GM12891 (cell line): ENCODE data around the gene WDFY1.
"Not testable (repeated sequence)": the region's sequence is repeated elsewhere in the genome, so short reads cannot be mapped to it uniquely, and the experiment has no call there.

ENCODE experiments used
- PAX5 ChIP-seq: IDR thresholded peaks from 2 replicates; pipeline ENCODE4 v1.6.1; 2011; ENCODE audit warnings: low read length, moderate library complexity, mild to moderate bottlenecking; ENCODE audit not compliant: insufficient read depth, severe bottlenecking
- POLR2A ChIP-seq: IDR thresholded peaks from 2 replicates; pipeline ENCODE4 v1.6.1; 2011; ENCODE audit warnings: low read depth, low read length, control low read depth
- POLR2AphosphoS5 ChIP-seq: IDR thresholded peaks from 2 replicates; pipeline ENCODE4 v1.6.1; 2011; ENCODE audit warnings: low read depth, low read length, control low read depth
- POU2F2 ChIP-seq: IDR thresholded peaks from 2 replicates; pipeline ENCODE4 v1.6.1; 2011; ENCODE audit warnings: low read depth, mild to moderate bottlenecking, control low read depth, low read length, moderate library complexity
- SPI1 ChIP-seq: IDR thresholded peaks from 2 replicates; pipeline ENCODE4 v1.6.1; 2011; ENCODE audit warnings: low read depth, low read length, control low read depth
- TAF1 ChIP-seq: IDR thresholded peaks from 2 replicates; pipeline ENCODE4 v1.6.1; 2011; ENCODE audit warnings: low read depth, low read length, control low read depth

GRCh38 chr2:223871661-223872060 lies 73.5 kb downstream of the WDFY1 start:
- not testable (repeated sequence) for TF ChIP-seq TAF1, POLR2A, PAX5, POLR2AphosphoS5, SPI1, POU2F2
